HTR-8/SVneo (cell line): ENCODE measurements around the gene TRIM28.
"Not testable (repeated sequence)": the region's sequence is repeated elsewhere in the genome, so short reads cannot be mapped to it uniquely, and the experiment has no call there.

Experiments used
- DNase-seq: peaks from one replicate; pipeline ENCODE4 v3.0.0; 2011; ENCODE audit warnings: low spot score, mixed read lengths; ENCODE audit not compliant: insufficient read length
- FAIRE-seq: peaks from 2 replicates; lab custom pipeline; 2011; peaks lifted over from hg19 to GRCh38; lab: Jason Lieb, UNC

Gene TRIM28

DNA sequence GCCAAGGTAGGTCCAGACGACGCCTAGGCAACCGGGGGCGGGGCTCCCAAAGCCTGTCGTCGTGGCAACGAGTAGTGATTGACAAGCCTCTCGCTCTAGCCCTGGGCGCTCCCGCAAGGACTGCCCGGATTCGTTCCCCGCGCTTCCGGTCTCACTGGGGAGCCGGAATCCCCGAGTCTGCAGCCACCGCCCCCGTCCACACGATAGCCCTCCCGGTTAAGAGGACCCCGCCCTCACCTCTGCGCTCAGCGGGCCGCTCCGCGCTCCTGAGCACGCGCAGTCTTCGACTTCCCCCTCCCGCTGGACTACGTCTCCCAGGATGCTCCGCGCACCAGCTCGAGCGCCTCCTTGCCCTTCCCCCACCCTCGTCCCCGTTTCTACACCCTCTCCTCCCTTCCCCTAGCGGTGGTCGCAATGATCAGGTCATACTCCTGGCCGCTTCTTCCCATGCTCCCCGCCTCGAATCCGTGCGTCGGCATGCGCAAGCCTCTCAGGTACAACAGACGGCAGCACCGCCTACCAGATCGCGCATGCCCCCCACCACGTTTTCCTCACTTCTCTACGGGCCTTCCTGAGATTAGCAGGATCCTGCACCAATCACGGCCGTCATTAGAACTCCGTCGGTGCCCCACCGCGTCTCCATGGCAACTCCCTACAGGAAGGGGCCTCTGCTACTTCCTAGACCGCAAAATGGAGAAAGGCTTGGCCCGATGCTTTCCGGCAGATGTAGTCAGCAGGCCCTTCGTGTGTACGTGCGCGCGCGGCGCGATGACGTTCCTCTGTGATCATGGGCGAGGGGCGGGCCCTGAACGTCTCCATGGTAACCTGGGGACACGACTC, 29.2 kb downstream of the TRIM28 start, which contains the start of gene MZF1:
Gene MZF1, minus strand, starts transcription at position 518 of the 840 bp plus-strand sequence. CDS start 1,946 bp downstream, outside the sequence.
- DNase-seq: peak; percentile 98
- FAIRE-seq: peak; percentile 95

DNA sequence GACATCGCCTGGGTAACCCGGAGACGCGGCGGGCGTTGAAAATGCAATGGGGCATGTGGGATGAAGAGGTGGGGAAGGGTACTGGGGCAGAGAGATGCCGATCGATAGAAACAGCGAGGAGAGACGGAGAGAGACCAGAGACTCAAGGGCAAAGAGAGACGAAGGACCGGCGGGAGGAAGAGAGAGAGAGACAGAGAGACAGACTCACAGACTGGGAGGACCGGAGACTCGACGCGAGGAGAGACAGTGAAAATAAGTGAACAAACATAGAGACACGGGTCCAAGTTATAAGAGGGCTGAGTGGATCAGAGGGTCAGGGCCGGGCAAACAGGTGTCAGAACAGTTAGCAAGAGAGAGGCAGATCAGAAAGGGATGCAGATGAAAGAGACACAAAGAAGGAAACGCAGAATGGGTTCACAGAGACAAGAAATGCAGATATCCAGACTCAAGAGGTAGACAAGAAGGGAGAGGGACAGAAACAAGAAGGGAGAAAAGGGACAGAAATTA, 29.8 kb downstream of the TRIM28 start:
- FAIRE-seq: no peak
- no peak for DNase-seq

DNA sequence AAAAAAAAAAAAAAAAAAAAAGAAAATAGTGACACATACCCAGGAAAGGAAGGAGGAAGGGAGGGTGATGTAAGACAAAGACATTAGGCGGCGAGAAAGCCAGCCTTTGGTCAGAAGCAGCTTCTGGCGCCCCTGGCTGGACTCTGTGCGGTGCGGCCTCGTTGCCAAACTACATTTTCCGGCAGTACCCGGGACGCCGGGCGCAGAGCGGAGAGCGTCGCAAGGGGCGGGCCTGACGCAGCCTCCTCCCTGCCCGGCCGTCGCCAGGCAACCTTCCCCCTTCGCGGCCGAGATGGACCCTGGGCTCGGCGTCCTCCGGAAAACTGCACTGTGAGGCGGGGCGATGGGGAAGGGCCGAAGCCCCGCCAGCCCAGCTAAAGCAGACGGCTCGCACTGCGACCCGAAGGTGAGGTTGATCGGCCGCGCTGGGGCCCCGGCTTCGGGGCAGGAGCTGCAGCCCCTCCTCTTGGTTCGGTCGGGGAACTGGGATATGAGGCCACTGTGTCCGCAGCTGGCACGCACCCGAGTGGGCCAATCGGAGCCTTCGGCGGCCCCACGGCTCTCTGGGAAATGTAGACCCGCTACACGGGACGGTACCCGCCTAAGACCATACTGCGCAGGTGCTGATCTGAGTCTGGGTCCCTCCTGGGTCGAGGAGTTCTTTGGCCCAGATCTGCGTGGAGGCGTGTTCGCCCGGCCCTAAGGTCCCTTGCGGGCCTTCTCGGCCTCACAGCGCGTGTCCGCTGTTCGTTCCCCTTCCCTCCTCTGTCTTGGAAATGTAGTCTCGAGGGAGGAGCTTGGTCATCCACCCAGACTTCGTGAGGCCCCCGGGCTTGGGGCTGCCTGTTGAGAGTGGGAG, 31.5 kb downstream of the TRIM28 start:
- FAIRE-seq: peak; percentile 60

DNA sequence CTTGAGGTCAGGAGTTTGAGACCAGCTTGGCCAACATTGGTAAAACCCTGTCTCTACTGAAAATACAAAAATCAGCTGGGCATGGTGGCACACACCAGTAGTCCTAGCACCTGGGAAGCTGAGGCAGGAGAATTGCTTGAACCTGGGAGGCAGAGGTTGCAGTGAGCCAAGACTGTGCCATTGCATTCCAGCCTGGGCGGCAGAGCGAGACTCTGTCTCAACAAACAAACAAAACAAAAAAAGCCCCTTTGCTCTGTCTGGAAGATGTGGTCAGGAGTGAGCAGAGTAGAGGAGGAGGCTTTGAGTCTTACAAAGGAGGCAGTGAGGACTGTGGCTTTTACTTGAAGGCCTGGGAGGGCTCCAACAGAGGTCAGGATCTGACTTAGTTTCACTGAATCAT, 33.7 kb downstream of the TRIM28 start:
- not testable (repeated sequence) for FAIRE-seq, DNase-seq

More for the DNA sequence above, 31.5 kb downstream of the TRIM28 start:
- peak; percentile 85 for DNase-seq

DNA sequence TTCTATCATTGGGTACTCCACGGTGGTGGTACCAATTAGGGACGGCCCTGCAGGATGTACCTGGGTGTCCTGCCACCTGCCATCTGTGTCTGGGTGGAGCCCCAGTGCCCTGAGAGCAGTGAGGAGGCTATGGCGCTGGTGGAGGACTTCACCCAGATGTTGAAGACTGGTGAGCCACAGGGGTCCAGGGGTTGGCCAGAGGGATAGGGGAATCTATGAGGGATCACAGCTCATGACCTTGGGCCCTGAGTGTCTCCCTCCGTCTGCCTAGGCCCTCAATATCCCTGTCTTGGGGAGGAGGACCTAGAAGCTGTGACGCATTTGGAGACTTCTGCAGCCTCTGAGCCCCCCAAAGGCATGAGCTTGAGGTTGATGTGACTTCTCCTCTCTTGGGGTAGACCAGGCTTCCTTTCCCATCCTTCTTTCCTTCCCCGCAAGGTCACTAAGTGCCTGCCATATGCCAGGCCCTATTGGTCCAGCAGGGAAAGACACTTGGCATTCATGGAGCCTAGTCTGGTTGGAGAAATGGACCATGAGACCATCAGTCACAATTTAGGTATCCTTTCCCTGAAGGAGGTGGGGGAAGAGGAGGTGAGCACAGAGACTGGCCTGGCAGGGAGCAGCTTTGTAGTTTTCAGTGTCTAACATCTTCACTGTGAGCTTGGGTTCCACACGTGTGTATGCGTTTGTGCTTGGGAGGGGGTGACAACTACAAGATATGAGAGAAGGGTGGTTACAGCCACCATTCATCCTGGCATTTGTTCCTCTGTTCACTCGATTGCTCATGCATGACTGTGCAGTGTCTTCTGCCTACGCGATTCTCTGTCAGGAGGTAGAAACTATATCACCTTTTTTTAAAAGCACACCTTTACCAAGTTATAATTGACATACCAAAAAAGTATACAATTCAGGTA, 34.4 kb downstream of the TRIM28 start:
- DNase-seq (no peak), FAIRE-seq (no peak)

DNA sequence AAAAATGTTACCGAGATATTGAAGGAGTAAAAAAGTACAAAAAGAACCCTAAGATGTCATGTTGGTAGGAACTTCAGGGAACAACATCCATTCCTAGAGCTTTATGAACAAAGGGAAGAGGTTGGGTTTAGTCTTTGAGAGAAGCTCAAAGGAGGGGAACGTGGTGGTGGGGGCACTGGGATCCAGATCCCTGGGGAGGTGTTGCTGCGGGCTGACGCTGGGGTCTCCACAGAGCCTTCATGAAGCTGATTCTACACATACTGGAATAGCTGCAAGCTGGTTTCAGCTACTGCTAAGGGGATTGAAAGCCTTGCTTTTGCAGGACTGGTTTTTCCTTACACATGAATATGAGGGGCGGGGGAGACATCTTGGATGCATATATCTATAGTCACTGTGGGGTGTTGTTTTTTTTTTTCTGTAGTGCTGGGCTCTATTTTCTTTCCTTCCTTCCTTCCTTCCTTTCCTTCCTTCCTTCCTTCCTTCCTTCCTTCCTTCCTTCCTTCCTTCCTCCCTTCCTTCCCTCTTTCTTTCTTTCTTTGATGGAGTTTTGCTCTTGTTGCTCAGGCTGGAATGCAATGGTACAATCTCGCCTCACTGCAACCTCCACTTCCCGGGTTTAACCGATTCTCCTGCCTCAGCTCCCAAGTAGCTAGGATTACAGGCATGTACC, 35.7 kb downstream of the TRIM28 start:
- FAIRE-seq: no peak

DNA sequence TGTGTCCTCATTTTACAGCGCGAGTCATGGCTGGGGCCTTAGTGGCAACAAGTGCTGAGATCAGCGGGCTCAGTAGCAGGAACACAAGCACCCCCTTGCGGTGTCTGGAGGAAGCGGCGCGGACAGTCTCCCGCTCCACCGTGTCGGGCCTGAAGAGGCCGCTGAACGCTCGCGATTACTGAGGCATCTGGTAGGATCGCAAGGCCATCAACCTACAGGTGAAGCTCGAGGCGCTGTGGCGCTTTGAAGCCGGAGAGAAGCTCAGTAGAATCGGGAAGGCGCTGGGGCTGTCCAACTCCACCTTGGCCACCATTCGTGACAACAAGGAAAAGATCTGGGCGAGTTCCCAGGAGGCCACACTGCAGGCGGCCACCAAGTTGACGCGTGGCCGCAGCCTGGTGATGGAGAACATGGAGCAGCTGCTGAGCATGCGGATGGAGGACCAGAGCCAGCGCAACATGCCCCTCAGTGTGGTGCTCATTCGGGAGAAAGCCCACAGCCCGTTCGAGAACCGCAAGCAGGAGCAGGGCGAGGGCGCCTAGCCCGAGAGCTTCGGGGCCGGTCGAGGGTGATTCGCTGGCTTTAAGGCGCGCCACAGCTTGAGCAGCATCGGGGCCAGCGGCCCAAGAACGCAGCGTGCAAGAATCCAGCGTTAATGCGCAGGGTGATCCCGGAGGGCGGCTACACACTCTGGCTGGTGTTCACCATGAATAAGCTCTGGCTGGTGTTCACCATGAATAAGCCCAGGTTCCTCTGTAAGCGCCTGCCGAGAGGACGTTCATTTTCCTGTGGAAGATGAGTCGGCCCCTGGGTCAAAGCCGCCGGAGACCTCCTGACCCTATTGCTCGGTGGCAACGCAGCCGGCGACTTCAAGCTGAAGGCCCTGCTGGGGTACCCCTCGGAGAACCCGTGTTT, 37.6 kb downstream of the TRIM28 start:
- FAIRE-seq (no peak), DNase-seq (peak; percentile 55)

More for the DNA sequence above, 35.7 kb downstream of the TRIM28 start:
- no peak for DNase-seq

DNA sequence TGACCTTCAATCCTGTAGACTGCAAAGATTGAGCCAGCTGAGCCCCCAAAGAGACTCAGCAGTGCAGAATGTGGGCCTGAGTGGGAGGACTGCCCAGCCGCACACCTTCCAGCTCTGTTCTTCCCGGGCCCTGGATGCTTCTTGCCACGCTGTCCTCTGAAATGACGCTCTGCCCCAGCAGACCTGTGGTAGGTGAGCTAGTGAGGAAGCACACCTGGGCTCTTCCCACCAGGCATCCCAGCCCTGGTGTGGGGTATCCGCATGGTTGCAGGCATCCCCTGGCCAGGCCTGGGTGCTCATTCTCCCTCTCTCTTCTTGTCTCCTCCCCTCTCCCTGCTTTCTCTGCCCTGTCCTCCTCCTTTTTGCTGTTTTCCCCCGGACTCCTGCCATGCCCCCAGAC, 39.1 kb downstream of the TRIM28 start:
- DNase-seq (no peak), FAIRE-seq (no peak)

DNA sequence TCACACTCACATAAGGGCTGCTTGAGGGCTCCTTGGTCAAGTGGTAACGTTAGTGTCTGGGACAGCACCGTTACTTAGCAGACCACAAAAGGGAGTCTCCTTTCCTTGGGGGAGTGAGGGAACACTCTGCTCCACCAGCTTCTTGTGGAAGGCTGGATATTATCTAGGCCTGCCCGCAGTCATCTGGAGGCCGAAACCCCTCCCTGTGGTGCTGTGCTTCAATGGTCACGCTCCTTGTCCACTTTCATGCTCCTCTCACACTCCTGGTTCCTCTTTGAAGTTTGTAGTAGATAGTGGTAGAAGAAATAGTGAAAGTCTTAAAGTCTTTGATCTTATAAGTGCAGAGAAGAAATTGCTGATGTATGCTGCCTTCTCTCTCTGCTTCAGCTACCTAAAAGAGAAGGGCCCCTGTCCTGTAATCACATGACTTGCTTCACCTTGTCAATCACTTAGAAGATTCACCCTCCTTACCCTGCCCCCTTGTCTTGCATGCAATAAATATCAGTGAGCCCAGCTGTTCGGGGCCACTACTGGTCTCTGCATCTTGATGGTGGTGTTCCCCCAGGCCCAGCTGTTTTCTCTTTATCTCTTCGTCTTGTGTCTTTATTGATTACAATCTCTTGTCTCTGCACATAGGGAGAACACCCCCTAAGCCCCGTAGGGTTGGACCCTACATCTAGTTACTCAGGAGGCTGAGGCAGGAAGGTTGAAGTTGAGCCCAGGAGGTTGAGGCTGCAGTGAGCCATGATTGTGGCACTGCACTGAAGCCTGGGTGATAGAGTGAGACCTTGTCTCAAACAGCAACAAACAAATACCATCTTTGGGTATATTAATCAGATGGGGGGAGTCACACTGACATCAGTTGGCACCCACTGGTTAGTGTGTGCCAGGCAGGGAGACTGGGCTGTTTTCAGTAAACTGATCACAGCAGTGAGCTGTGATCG, 40.9 kb downstream of the TRIM28 start:
- FAIRE-seq (no peak), DNase-seq (no peak)

DNA sequence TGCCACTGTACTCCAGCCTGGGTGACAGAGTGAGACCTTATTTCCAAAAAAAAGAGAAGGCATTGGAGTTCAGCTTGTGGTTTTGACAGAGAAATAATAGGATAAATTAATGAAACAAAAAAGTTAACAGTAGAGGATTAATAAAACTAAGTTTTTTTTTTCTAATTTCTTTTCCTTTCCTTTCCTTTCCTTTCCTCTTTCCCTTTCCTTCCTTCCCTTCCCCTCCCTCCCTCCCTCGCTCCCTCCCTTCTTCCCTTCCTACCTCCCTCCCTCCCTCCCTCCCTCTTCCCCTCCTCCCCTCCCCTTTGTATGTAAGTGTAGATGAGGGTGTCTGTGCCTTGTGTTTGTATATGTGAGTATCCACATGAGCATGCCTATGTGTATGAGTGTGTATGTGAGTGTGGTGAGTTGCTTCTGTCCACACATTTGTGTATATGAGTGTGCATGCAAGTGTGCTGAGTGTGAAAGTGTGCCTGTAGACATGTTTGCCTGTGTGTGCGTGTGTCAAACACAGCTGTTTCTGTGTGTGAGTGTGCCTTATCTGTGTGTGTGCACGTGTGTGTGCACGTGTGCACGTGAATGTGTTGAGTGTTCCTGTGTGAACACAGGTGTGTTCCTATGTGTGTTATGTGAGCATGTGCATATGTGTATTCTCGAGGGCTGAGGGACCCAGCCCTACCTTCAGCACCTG, 41.7 kb downstream of the TRIM28 start:
- DNase-seq (no peak), FAIRE-seq (no peak)

DNA sequence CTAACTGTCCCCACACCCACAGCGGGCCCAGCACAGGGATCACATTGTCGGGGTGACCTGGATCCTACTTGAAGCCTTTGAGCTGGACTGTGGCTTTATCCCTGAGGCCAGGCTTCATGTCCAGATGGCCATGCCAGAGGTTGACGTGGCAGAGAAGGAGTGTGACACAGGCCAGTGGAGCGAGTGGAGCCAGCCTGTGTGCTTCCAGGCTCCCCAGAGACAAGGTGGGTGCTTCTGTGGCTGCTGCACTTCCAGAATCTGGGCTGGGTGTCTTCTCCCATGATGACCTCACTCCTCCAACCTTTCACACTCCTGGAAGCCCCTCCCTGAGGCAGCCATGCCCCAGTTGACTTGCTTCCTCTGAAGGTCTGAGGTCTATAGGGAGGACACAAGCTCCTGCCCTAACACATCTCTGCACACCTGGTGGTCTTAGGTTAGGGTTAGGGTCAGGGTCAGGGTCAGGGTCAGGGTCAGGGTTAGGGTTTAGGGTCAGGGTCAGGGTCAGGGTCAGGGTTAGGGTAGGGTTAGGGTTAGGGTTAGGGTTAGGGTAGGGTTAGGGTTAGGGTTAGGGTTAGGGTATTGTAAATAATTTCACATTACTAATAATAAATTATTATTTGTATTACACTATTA, 42.4 kb downstream of the TRIM28 start:
- no peak for FAIRE-seq
- DNase-seq: no peak
